Stimulated activated CD4-positive, alpha-beta T cell treated with anti-CD3 and anti-CD28 coated beads, Interleukin-4, amount 100 ng/mL, for 4 hours (primary cell): ENCODE results near the gene KASH5.
"Not testable (repeated sequence)": the region's sequence is repeated elsewhere in the genome, so short reads cannot be mapped to it uniquely, and the experiment has no call there.

Experiments
- DNase-seq, 2 experiments: peaks; one replicate each; pipeline ENCODE4 v3.0.0-alpha.2; 2020

KASH5 gene

GRCh38 chr19:49362048-49362928 lies 25.8 kb upstream of the KASH5 start, which contains the start of gene TEAD2:
TSS of gene TEAD2 (minus strand) at chr19:49362416. CDS start at chr19:49360075, 2,341 bp downstream.
- no peak for DNase-seq

- no peak for DNase-seq
Measured at GRCh38 chr19:49362929-49363267, 25.2 kb upstream of the KASH5 start.

GRCh38 chr19:49363268-49364082 lies 24.6 kb upstream of the KASH5 start, which contains the start of gene DKKL1:
TSS of gene DKKL1 (plus strand) at chr19:49363877. CDS start at chr19:49363999, 122 bp downstream.
- DNase-seq: peak; percentile 35 to 46

GRCh38 chr19:49364083-49364737 lies 23.8 kb upstream of the KASH5 start:
- DNase-seq: no peak

GRCh38 chr19:49366110-49366509 lies 21.9 kb upstream of the KASH5 start:
- no peak for DNase-seq

- no peak for DNase-seq
Measured at GRCh38 chr19:49368711-49369358, 19.2 kb upstream of the KASH5 start.

GRCh38 chr19:49371184-49371583 lies 16.9 kb upstream of the KASH5 start:
- no peak for DNase-seq

- DNase-seq: not testable (repeated sequence)
Measured at GRCh38 chr19:49373174-49373573, 14.9 kb upstream of the KASH5 start.

GRCh38 chr19:49374665-49375434 lies 13.2 kb upstream of the KASH5 start:
- no peak for DNase-seq

- DNase-seq: no peak
Measured at GRCh38 chr19:49378512-49378911, 9.5 kb upstream of the KASH5 start.

- no peak for DNase-seq
Measured at GRCh38 chr19:49380391-49380790, 7.7 kb upstream of the KASH5 start.

GRCh38 chr19:49382639-49383038 lies 5.4 kb upstream of the KASH5 start:
- no peak for DNase-seq

GRCh38 chr19:49383599-49383998 lies 4.5 kb upstream of the KASH5 start:
- DNase-seq: no peak

- no peak for DNase-seq
Measured at GRCh38 chr19:49389406-49389805, 1.4 kb downstream of the KASH5 start.

GRCh38 chr19:49390131-49390928 lies 2.3 kb downstream of the KASH5 start:
- DNase-seq: no peak

GRCh38 chr19:49390929-49391359 lies 2.9 kb downstream of the KASH5 start:
- no peak for DNase-seq

GRCh38 chr19:49391581-49392399 lies 3.7 kb downstream of the KASH5 start:
- peak; percentile 73 to 74 for DNase-seq

GRCh38 chr19:49393881-49394280 lies 5.8 kb downstream of the KASH5 start:
- no peak for DNase-seq

GRCh38 chr19:49395581-49396407 lies 7.7 kb downstream of the KASH5 start:
- DNase-seq: no peak
